ENCODE results near the gene NRG3.

NRG3 gene

DNA sequence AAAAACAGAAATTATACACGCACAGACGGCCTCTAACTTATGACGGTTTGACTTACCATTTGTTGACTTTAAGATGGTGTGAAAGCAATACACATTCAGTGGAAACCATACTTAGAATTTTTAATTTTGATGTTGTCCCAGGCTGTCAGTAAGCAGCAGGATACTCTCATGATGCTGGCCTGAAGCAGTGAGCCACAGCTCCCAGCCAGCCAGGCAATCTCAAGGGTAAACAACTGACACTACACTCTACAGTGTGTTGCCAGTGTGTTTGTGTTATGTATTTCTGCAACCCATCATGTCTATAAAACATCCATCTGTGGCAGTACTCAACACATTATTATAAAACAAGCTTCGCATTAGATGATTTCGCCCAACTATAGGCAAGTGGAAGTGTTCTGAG is 747.5 kb downstream of the NRG3 start:
- TF ChIP-seq GLIS3 (CRISPR knock-in tag; IDR thresholded peaks at IDR 0.05) = no peak

DNA sequence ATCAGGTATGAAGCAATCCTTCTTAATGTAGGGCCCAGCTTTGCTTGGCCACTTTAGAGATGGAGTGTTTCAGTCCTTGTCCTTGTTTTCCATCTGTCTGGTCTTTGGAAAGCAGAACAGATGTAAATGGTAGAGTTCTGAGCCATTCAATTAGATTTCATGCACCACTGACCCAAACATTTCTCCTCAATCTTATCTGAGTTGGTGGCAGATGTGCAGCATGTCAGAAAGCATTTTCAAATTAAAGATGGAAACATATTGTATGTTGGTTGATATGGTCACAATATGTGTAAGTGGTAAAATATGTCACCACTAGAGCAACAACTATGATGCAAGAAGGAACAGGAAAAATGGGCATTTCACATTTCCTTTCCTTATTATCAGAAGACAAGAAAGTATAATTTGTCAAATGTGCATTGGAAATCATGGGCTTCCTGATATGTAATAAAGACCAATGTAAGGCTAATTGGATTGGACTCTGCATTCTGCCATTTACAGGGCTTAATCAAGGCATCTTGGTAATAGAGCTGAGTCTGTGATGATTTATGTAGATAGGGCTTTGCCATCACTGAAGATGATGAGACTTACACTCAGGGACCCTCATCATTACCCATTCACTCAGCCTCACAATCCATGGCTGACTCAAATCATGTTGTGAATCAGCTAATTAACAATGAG is 750.7 kb downstream of the NRG3 start:
- TF ChIP-seq ZNF8 (CRISPR knock-in tag; IDR thresholded peaks at IDR 0.05) (peak; percentile 42; the same call in 1 of the 2 replicates), TSHZ2 (CRISPR knock-in tag; IDR thresholded peaks at IDR 0.05) (peak; percentile 71), TCF4 (CRISPR knock-in tag; IDR thresholded peaks at IDR 0.05; ENCODE audit: borderline replicate concordance) (peak; percentile 96), ZNF565 (CRISPR knock-in tag; conservative IDR thresholded peaks at IDR 0.05; ENCODE audit: low read depth) (0 out of 2 replicates have a peak, but pooled peaks have one; percentile 7), PPARA (CRISPR knock-in tag; IDR thresholded peaks at IDR 0.05; ENCODE audit: borderline replicate concordance) (0 out of 2 replicates have a peak, but pooled peaks have one; percentile 46), ZFP3 (CRISPR knock-in tag; IDR thresholded peaks at IDR 0.05) (no peak), BACH2 (CRISPR knock-in tag; IDR thresholded peaks at IDR 0.05; ENCODE audit: borderline replicate concordance) (no peak)
- ATAC-seq = no peak; the same call in 2 of the 3 replicates

More for the DNA sequence above, 747.5 kb downstream of the NRG3 start:
- ATAC-seq = no peak

- ATAC-seq = no peak
- TF ChIP-seq ZFP30 (CRISPR knock-in tag; IDR thresholded peaks at IDR 0.05) = no peak
- no peak for TF ChIP-seq ZNF70 (CRISPR knock-in tag; IDR thresholded peaks at IDR 0.05)
- TF ChIP-seq PPARA (CRISPR knock-in tag; IDR thresholded peaks at IDR 0.05; ENCODE audit: borderline replicate concordance) = no peak
- TF ChIP-seq SNAI2 (CRISPR knock-in tag; IDR thresholded peaks at IDR 0.05) = no peak
- TF ChIP-seq, protein P1, sequence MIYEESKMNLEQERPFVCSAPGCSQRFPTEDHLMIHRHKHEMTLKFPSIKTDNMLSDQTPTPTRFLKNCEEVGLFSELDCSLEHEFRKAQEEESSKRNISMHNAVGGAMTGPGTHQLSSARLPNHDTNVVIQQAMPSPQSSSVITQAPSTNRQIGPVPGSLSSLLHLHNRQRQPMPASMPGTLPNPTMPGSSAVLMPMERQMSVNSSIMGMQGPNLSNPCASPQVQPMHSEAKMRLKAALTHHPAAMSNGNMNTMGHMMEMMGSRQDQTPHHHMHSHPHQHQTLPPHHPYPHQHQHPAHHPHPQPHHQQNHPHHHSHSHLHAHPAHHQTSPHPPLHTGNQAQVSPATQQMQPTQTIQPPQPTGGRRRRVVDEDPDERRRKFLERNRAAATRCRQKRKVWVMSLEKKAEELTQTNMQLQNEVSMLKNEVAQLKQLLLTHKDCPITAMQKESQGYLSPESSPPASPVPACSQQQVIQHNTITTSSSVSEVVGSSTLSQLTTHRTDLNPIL (CRISPR knock-in tag; IDR thresholded peaks at IDR 0.05; ENCODE audit: low read depth) = no peak
- TF ChIP-seq GLIS3 (CRISPR knock-in tag; IDR thresholded peaks at IDR 0.05) = no peak
- no peak for TF ChIP-seq ZNF8 (CRISPR knock-in tag; IDR thresholded peaks at IDR 0.05)
- no peak for TF ChIP-seq BACH2 (CRISPR knock-in tag; IDR thresholded peaks at IDR 0.05; ENCODE audit: borderline replicate concordance)
- no peak for TF ChIP-seq ZNF565 (CRISPR knock-in tag; conservative IDR thresholded peaks at IDR 0.05; ENCODE audit: low read depth)
- no peak for TF ChIP-seq CSRNP3 (CRISPR knock-in tag; IDR thresholded peaks at IDR 0.05)
- TF ChIP-seq TCF4 (CRISPR knock-in tag; IDR thresholded peaks at IDR 0.05; ENCODE audit: borderline replicate concordance) = no peak
- TF ChIP-seq OSR1 (CRISPR knock-in tag; IDR thresholded peaks at IDR 0.05) = no peak
- no peak for TF ChIP-seq CSDC2 (CRISPR knock-in tag; IDR thresholded peaks at IDR 0.05)
These were observed 753.4 kb downstream of the NRG3 start for GRCh38 chr10:82628373-82628772.

DNA sequence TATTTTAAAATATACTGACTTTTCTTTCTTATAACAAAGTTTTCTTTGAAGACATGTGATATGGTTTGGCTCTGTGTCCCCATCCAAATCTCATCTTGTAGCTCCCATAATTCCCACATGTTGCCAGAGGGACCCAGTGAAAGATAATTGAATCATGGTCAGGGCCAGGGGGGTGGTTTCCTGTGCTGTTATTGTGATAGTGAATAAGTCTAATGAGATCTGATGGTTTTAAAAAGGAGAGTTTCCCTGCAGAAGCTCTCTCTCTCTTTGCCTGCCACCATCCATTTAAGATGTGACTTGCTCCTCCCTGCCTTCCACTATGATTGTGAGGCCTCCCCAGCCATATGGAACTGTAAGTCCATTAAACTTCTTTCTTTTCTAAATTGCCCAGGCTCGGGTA is 768.1 kb downstream of the NRG3 start:
- peak; percentile 74 for ATAC-seq
- no peak for TF ChIP-seq ISL1 (CRISPR knock-in tag; IDR thresholded peaks at IDR 0.05)
- no peak for TF ChIP-seq PPARA (CRISPR knock-in tag; IDR thresholded peaks at IDR 0.05; ENCODE audit: borderline replicate concordance)
- no peak for TF ChIP-seq ZFP3 (CRISPR knock-in tag; IDR thresholded peaks at IDR 0.05)
- no peak for TF ChIP-seq ESRRG (CRISPR knock-in tag; IDR thresholded peaks at IDR 0.05)
- TF ChIP-seq ZFP30 (CRISPR knock-in tag; IDR thresholded peaks at IDR 0.05) = no peak
- no peak for TF ChIP-seq TOX (CRISPR knock-in tag; IDR thresholded peaks at IDR 0.05; ENCODE audit: borderline replicate concordance)
- TF ChIP-seq ZNF8 (CRISPR knock-in tag; IDR thresholded peaks at IDR 0.05) = no peak; the same call in 1 of the 2 replicates
- TF ChIP-seq PATZ1 (CRISPR knock-in tag; IDR thresholded peaks at IDR 0.05; ENCODE audit: borderline replicate concordance) = peak; percentile 39; the same call in 1 of the 2 replicates
- 0 out of 2 replicates have a peak, but pooled peaks have one; percentile 50 for TF ChIP-seq TSHZ2 (CRISPR knock-in tag; IDR thresholded peaks at IDR 0.05)
- TF ChIP-seq POU6F1 (CRISPR knock-in tag; IDR thresholded peaks at IDR 0.05; ENCODE audit: borderline replicate concordance, low read depth) = no peak
- no peak for TF ChIP-seq OSR1 (CRISPR knock-in tag; IDR thresholded peaks at IDR 0.05)
- TF ChIP-seq ARNTL (CRISPR knock-in tag; IDR thresholded peaks at IDR 0.05; ENCODE audit: borderline replicate concordance, low read depth) = no peak
- TF ChIP-seq TCF4 (CRISPR knock-in tag; IDR thresholded peaks at IDR 0.05; ENCODE audit: borderline replicate concordance) = peak; percentile 49; the same call in 1 of the 2 replicates
- TF ChIP-seq RARB (CRISPR knock-in tag; IDR thresholded peaks at IDR 0.05) = no peak
